SHP77 treated with DMSO at 0.1 percent for 48 hours (cell line): Measurements from ENCODE around the gene MIEF2.
"Not testable (repeated sequence)": the region's sequence is repeated elsewhere in the genome, so short reads cannot be mapped to it uniquely, and the experiment has no call there.

ENCODE experiments used
- DNase-seq: peaks from one replicate; lab custom pipeline; 2025; lab: John Stamatoyannopoulos, UW

MIEF2 gene, protein sequence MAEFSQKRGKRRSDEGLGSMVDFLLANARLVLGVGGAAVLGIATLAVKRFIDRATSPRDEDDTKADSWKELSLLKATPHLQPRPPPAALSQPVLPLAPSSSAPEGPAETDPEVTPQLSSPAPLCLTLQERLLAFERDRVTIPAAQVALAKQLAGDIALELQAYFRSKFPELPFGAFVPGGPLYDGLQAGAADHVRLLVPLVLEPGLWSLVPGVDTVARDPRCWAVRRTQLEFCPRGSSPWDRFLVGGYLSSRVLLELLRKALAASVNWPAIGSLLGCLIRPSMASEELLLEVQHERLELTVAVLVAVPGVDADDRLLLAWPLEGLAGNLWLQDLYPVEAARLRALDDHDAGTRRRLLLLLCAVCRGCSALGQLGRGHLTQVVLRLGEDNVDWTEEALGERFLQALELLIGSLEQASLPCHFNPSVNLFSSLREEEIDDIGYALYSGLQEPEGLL

DNA sequence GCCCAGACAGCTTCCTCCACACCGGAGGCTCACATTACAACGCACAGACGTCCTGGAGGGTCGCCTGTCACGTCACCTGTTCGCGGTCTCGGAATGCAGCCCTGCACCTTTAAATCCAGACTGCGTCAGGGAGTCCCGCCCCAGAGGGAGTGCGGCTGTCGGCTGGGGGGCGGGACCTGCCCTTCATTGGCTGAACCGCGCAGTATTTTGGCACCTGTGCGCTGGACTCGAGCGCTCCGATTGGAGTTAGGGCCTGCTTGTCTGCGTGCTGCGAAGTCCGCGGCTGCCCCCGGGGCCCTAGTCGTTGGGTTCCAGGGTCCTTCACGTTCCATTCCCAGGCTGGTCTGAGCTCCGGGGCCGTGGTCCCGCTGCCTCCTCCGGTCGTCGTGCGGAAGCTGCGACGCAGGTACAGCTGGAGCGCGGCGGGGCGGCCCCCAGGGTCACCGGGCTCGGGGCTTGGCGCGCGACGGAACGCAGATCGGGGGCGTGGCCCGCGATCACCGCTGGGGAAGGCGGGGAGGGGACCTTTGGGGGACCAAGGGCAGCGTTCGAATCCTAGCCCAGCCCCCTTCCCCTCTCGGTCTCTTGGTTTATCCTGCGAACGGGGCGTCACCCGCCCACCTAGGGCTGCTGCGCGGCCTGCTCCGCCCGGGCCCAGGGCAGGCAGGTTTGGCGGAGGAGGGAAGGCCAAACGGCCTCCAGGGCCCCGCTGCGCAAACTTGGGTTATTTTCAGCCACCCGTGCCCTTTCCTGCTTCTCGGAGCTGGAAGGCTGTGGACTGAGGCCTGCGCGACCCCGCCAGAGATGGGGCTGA lies at the start of gene MIEF2:
TSS of gene MIEF2 (plus strand) at position 331 of the 814 bp plus-strand sequence. CDS start 2,059 bp downstream, outside the sequence.
- DNase-seq, result peak; percentile 98

DNA sequence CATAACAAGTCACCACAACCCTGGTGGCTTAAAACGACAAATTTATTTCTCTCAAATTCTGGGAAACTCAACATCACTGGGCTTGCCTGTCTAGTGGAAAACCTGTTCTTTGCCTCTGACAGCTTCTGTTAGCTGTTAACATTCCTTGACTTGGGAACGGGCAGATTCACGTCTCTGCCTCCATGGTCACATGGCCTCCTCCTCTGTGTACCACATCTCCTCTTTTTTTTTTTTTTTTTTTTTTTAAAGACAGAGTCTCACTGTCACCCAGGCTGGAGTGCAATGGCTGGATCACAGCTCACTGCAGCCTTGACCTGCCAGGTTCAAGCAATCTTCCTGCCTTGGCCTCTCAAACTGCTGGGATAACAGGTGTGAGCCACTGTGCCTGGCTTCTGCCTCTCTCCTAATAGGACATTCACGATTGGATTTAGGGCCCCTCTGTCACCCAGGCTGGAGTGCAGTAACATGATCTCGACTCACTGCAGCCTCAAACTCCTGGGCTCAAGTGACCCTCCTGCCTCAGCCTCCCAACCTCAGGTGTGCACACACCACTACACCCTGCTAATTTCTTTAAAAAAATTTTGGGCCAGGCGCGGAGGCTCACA lies 46.7 kb upstream of the MIEF2 start:
- DNase-seq, result no peak

DNA sequence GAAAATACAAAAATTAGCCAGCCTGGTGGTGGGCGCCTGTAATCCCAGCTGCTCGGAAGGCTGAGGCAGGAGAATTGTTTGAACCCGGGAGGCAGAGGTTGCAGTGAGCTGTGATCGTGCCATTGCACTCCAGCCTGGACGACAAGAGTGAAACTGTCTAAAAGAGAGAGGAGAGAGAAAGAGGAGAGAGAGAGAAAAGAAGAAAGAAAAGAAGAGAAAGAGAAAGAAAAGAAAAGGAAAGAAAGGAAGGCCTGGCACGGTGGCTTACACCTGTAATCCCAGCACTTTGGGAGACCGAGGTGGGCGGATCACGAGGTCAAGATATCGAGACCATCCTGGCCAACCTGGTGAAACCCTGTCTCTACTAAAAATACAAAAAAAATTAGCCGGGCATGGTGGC lies 43.6 kb upstream of the MIEF2 start:
- not testable (repeated sequence) for DNase-seq

DNA sequence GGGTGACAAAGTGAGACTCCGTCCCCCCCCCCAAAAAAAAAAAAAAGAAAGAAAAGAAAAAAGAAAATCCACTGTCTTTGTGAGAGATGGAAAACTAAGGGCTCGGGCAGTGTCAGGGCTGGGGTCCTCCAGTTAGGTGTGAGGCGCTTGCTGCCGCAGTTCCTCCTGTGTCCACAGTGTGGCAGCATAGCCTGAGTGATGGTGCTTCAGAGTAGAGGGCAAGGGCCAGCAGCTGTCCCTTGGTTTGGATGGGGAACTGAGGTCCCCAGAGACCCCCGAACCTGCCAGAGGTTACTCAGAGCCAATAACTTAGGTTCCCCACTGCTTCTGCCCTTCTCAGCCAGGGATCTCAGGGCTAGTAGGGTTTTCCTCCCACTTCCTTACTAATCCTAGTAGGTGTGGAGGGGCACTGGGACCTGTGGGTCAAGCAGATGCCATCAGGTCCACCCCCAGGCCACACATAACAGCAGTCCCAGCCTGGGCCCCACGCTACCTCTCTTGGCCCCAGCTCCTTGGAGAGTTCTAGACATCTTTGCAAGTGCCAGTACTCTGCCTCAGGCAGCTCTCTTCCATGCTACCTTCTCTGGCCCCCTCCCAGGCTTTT lies 42.9 kb upstream of the MIEF2 start:
- DNase-seq, result peak; percentile 61

DNA sequence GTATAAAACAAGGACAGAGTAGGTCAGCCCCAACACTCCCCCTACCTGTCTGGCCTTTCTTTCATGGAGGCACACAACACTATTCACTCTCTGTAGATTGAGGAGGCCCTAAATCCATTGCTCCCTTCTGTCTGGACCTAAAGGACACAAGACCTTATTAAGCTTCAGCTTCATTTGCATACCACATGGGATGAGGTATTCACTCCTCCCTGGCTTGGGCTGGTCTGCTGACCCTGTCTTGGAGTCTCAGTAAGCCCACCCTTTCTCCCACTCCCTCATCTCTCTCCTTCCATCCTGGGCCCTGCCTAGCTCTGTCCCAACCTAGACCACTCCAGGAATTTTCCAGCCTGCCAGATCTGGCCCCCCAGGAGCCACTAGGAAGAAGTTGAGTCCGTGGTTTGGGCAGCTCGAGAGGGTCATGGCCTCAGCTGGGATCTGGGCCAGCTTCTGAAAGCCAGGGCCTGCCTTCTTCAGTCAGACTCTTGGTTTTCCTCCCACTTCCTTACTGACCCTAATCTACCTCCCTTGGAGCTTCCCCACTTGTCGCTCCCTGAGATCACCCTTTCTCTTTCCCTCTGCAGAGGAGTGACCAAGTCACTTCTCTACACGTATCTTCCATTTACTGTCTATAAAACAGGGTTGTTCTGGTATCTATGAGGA lies 41.6 kb upstream of the MIEF2 start:
- DNase-seq, result no peak

DNA sequence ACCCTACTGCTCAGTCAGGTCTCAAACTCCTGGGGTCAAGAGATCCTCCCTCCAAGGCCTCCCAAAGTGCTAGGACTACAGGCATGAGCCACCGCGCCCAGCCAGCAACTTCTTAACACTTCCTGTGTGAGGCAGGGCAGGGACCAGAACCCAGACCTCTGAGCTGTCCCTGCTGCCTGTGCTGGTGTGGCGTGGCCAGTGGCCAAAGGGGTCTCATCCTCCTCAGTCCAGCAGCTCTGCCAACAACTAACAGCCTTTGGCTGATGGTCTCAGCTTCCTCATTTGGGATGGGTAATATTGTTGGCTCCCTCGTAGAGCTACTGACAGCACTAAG lies 36.4 kb upstream of the MIEF2 start:
- DNase-seq, result no peak

DNA sequence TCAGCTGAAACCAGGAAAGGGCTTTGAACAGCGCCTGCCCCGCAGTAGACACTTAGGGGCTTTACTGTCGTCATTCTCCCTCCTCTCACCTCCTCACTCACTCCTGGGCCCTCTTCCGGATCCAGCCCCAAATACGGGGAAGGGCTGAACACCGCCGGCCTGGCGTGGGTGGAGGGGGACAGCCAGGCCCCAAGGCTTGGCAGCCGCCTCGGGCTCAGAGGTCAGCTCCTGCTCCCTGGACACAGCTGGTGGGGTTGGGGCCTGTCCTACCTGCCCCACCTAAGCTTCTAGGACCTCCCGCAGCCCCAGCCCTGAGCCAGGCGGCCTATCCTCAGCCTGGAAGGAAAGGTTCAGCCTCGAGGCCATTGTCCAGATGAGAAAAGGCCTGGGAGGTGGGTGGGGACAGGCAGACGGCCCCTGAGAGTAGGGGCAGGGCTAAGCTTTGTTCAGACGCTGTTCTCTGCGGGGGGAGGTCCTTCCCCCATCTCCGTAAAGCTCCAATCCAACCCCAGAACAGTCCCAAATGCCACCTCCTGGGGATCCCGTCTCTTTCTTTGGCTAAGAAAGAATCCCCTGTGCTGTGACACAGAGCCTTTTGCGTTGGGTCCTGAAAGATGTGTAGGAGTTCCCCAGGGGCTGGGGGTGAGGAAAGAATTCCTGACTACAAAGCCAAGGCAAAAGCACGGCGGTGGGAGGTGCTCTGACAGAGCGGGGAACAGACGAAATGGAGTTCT lies 35.9 kb upstream of the MIEF2 start:
- DNase-seq, result no peak

DNA sequence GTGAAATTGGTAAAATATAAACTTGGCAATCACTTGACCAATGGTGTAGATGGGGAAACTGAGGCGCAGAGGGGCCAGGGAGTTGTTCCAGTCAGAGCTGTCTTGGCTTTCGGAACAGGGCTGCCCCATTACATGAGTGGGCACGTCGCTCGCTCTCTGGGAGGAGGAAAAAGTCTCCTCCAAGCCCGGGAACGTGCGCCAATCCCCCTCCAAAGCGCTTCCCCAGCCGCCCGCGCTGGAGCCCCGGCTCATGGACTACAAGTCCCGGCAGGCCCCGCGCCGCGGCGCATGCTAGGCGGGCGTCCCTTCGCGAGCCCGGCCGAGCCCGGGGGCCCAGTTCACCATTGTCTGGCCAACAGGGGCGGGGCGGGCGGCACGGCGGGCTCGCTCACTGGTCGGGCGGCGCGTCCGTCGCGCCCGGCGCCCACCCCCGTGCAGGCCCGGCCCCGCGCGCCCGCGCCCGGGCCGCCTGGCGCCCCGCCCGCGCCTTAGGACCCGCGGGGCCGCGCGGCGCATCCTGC lies 35.3 kb upstream of the MIEF2 start, which contains the start of gene LLGL1:
TSS of gene LLGL1 (plus strand) at position 515 of the 521 bp plus-strand sequence. CDS start 48 bp downstream, outside the sequence.
- DNase-seq, result peak; percentile 95

DNA sequence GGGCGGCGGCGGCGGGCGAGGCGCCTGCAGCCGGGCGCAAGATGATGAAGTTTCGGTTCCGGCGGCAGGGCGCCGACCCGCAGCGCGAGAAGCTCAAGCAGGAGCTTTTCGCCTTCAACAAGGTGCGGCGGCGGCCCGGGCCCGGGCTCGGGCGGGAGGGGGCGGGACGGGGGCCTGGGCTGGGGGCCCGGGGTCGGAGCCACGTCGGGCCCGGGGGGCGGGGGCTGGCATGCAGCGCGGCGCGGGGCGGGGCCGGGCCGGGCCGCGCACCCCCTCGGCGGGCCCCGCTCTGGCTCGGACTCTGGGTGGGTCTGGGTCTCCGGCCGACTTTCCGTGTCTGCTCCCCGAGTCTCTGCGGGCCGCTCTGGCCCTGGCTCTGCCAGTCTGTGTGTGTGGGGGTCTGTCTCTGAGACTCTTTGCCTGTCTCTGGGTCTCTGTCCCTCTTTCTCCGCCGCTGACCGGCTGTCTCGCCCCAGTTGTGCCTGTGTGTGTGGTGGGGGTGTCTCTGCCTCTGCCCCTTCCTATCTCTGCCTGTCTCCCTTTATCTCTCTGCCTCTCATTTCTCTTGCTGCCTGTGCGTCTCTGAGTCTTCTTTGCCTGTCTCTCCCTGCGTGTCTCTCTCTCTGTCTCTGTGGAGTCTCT lies 34.7 kb upstream of the MIEF2 start:
- no peak for DNase-seq

DNA sequence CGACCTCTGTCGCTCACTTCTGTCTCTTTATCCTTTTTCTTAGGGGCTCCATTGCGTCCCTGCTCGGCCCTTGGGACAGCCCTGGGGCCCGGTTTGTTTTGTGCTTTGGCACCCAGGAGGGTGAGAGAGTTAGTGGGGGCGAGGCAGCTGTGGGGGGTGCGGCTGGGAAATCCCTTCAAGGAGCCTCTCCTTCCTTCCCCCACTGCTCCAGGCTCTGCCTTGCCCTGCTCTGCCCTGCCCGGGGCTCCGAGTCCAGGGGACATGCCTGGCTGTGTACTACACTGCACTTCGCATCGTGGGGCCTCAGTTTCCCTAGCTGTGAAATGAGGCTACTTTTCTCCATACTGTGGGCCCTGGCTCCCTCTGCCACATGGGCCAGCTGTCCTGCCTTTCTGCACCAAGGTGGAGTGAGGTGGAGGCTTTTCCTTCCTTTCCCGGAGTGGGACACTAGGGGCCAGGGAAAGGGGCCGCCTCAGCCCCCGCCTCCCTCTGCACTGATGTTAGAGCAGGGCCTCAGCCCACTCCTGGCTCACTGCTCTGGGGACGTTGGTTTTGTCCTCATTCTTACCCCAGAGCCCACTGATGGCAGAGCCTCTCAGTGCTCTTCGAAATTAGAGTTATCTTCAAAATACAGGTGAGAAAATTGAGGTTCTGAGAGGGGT lies 34.0 kb upstream of the MIEF2 start:
- DNase-seq, result no peak

DNA sequence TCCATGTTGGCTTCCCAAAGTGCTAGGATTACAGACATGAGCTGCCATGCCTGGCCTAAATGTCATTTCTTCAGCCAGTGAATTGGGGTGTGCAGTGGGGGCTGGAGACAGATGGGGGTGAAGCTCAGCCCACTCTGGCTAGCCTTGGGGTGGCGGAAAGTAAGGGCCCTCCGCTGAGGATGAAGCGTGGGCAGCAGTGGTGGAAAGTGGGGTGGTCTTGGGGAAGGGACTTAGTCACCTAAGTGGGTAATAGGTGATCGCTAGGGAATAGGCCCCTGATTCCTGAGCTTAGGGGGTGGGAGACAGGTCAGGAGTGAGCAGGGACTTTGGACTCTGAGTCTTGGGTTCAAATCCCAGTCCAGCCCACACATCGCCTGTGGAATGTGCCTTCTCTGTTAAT lies 32.8 kb upstream of the MIEF2 start:
- no peak for DNase-seq

DNA sequence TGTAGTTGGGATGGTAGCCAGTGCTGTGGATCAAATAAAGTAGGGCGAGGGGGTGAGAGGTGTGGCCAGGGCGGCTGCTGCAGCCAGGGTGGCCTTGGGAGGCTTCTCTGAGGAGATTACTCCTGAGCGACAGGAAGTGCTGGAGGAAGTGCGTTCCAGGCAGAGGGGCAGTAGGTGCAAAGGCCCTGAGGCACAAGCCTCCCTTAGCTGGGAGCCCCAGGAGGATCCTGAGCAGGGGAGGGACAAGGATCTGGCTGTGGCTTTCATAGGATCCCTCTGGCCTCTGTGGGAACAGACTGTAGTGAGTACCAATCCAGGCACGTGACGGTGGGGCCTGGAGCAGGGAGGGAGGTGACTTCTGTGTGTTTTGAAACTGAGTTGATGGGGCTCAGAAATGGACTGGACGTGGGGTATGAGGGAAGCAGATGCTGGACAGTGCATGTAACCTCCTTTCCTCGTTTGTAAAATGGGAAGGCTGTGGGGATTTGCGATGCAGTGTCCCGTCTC lies 32.2 kb upstream of the MIEF2 start:
- DNase-seq, result no peak

DNA sequence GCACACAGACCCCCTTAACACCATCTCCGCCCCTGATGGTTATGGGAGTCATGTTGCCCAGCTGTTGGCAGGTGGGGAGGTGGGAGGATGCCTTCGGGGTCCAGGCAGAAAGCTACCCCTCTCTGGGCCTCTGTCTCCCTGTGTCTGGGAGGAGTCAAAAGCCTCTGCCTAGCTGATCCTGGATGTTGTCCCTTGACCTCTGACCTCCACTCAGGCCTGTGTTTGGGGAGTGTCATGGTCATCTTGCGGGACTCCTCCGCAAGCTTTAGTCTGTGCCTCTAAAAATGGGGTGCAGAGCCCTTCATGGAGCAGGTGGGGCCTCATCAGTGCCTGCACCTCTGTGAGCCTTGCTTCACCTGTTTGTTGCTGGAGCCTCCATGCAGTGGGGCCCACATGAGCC lies 31.2 kb upstream of the MIEF2 start:
- no peak for DNase-seq

DNA sequence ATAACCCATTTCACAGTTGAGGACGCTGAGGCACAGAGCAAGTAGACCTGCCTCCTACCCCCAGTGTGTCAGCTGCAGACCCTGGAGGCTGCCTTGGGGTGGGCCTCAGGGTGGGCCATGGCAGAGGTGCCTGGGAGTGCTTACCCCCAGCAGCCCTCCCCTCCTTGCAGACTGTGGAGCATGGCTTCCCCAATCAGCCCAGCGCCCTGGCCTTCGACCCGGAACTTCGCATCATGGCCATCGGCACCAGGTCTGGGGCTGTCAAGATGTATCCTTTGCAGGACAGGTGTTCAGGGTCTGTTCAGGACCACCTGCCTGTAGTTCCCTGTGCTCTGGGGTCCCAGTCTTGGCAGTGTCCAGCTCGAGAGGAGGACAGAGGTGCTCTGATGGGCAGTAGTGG lies 30.7 kb upstream of the MIEF2 start:
- DNase-seq, result no peak

DNA sequence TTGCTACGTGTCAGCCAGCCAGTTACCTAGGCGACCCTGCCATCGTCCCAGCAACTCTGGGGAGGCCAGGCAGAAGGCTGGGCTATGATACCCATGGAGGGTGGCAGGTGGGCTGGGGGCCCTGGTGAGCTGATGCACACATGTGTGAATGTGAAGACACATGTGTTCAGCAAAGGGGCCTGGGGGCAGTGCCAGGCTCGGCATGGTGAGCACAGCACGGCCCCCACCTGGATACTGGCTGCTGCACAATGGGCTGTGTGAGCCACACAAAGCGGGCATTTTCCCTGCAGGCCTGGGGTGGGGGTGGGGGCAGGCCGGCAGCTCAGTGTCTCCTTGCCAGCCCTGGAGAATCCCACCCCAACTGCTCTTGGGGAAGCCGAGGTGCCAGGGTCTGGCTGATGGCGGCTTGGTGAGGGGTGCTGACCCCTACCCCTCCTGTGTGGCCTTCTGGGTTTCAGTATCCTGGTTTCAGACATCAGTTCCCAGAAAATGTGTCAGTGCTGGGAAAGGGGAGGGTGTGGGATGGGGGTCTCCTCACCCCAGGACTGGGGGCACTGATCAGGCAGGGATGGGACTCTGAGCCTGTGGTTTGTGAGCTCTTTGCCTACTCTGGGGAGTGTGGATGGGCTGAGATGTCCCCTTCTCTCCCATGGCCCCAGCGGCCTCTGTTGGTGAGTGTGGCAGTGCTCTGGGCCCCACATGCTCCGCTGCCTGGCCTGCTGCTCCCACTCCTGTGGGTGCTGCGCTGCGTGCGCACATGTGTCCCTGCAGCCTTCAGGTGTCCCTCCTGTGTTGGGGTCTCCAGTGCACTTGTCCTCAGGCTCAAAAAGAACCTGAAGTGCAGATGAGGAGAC lies 29.9 kb upstream of the MIEF2 start:
- DNase-seq, result no peak

DNA sequence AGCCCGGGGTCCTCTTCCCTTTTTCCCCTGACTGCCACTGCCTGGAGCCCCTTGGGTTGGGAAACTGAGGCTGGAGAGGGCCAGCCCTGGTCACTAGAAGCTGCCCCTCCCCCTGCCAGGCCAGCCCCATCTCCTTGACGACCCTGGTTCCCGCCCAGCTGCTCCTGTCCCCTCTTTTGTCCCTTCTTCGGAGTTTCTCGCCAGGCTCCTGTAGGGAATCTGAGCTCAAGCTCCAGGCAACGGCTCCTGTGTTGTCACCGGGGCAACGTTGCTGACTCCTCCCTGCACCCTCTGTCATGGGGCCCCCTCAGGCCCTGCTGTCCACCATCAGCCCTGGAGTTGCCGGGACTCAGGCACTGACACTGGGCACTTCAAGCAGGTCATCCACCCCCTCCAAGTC lies 29.3 kb upstream of the MIEF2 start:
- no peak for DNase-seq

DNA sequence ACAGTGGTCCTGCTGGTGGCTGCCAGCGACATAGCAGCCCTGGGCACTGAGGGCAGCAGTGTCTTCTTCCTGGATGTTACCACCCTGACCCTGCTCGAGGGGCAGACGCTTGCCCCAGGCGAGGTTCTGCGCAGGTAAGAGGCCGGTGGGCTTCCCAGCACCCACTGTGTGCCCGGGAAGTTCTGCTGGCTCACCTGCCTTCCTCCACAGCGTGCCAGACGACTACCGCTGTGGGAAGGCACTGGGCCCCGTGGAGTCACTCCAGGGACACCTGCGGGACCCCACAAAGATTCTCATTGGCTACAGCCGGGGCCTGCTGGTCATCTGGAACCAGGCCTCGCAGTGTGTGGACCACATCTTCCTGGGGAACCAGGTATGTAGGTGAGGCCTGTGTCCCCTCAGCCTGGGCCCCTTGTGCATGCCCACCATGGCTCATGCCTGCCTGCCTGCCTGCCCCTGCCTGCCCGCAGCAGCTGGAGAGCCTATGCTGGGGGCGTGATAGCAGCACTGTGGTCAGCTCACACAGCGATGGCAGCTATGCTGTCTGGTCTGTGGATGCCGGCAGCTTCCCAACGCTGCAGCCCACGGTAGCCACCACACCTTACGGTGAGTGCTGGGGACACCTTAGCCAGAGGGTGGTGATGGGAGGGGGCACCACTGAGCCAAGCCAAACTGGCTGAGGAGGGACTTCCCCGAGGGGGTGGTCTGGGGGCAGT lies 26.5 kb upstream of the MIEF2 start:
- DNase-seq, result no peak

DNA sequence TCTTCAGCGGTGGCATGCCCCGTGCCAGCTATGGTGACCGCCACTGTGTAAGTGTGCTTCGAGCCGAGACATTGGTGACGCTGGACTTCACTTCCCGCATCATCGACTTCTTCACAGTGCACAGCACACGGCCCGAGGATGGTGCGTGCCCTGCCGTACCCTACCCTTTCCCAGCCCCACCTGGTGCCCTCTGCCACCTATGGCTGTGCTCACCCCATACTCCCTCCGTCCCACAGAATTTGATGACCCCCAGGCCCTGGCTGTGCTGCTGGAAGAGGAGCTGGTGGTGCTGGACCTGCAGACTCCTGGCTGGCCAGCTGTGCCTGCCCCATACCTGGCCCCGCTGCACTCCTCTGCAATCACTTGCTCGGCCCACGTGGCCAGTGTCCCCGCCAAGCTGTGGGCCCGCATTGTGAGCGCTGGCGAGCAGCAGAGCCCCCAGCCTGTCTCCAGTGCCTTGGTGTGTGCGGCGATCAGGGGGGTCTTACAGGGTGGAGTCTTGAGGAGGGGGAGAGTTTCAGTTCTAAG lies 25.5 kb upstream of the MIEF2 start:
- no peak for DNase-seq
